Gastrocnemius medialis (tissue), 4 donors: Measurements from ENCODE around the gene TMX4.

Source experiments
- CTCF ChIP-seq, 5 experiments: fragments of 450-650 bp in 3 of 5; fragments of 200-600 bp in 2 of 5; sonication (generic) in 2 of 5; IDR thresholded peaks in 4 of 5; conservative IDR thresholded peaks in 1 of 5; 1 replicate in 4 of 5; 2 replicates in 1 of 5; pipeline ENCODE4 v1.5.1; 2016 to 2019; ENCODE audit warnings: antibody characterized with exemption in 5 of 5, mild to moderate bottlenecking in 3 of 5, moderate library complexity in 3 of 5
- POLR2A ChIP-seq, 2 donors: fragments of 450-650 bp; IDR thresholded peaks; one replicate each; pipeline ENCODE4 v1.6.1; 2017; ENCODE audit warnings: antibody characterized with exemption in 2 of 2, mild to moderate bottlenecking in 2 of 2, moderate library complexity in 2 of 2

- TF ChIP-seq CTCF (IDR thresholded peaks at IDR 0.05 in 4 of 5, conservative IDR thresholded peaks at IDR 0.05 in 1 of 5) (no peak), POLR2A (IDR thresholded peaks at IDR 0.05) (no peak)
Observed at GRCh38 chr20:7937328-7937727, 82.2 kb downstream of the TMX4 start.
